Testis (tissue), 2 donors: ENCODE measurements around the gene PTGER2.

Experiments used
- POLR2A ChIP-seq: fragments of 450-650 bp; IDR thresholded peaks from one replicate; pipeline ENCODE4 v1.6.1; 2017; ENCODE audit warnings: antibody characterized with exemption, mild to moderate bottlenecking, moderate library complexity
- TF ChIP-seq, protein P1 (sequence below), 3 experiments: fragments of 450-650 bp in 2 of 3; fragments of 200-600 bp in 1 of 3; sonication (generic) in 1 of 3; IDR thresholded peaks; one replicate each; pipeline ENCODE4 v1.5.1; 2016 to 2019; ENCODE audit warnings: antibody characterized with exemption in 3 of 3, mild to moderate bottlenecking in 2 of 3, moderate library complexity in 1 of 3

- TF ChIP-seq, protein P1, sequence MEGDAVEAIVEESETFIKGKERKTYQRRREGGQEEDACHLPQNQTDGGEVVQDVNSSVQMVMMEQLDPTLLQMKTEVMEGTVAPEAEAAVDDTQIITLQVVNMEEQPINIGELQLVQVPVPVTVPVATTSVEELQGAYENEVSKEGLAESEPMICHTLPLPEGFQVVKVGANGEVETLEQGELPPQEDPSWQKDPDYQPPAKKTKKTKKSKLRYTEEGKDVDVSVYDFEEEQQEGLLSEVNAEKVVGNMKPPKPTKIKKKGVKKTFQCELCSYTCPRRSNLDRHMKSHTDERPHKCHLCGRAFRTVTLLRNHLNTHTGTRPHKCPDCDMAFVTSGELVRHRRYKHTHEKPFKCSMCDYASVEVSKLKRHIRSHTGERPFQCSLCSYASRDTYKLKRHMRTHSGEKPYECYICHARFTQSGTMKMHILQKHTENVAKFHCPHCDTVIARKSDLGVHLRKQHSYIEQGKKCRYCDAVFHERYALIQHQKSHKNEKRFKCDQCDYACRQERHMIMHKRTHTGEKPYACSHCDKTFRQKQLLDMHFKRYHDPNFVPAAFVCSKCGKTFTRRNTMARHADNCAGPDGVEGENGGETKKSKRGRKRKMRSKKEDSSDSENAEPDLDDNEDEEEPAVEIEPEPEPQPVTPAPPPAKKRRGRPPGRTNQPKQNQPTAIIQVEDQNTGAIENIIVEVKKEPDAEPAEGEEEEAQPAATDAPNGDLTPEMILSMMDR (IDR thresholded peaks at IDR 0.05) = no peak
- TF ChIP-seq POLR2A = no peak
These were observed 15.7 kb downstream of the PTGER2 start for GRCh38 chr14:52329678-52330369.
